GM18907 (cell line): Measurements from ENCODE around the gene NIPSNAP2.
"Not testable (repeated sequence)": the region's sequence is repeated elsewhere in the genome, so short reads cannot be mapped to it uniquely, and the experiment has no call there.

Experiments
- ATAC-seq: cut with Tn5 transposase; IDR thresholded peaks from one replicate; pipeline ENCODE4 v1.9.1; 2021; ENCODE audit warnings: mild to moderate bottlenecking, moderate library complexity; ENCODE audit not compliant: unreplicated experiment

NIPSNAP2 gene

DNA sequence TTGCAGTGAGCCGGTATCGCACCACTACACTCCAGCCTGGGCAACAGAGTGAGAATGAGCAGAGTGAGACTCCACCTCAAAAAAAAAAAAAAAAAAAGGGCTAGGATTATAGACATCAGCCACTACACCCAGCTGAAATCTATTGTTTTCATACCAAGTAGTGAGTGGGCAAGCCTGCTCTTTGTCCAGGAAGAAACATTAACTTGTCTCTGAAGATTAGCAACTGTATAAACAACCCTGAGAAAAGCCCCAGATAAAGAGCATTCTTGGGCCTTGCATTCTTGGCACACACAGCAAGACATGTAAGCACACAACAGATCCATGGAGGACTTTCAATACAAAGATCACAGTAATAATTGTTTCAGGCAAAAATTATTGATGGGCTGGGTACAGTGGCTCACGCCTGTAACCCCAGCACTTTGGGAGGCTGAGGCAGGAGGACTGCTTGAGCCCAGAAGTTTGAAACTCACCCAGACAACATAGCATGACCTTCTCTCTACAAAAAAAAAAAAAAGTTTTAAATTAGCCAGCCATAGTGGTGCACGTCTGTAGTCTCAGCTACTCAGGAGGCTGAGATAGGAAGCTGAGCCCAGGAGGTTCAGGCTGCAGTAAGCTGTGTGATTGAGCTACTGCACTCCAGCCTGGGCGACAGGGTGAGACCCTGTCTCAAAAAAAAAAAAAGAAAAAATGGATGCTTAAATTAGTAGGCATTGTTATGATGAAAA is 82.5 kb downstream of the NIPSNAP2 start:
- no peak for ATAC-seq

DNA sequence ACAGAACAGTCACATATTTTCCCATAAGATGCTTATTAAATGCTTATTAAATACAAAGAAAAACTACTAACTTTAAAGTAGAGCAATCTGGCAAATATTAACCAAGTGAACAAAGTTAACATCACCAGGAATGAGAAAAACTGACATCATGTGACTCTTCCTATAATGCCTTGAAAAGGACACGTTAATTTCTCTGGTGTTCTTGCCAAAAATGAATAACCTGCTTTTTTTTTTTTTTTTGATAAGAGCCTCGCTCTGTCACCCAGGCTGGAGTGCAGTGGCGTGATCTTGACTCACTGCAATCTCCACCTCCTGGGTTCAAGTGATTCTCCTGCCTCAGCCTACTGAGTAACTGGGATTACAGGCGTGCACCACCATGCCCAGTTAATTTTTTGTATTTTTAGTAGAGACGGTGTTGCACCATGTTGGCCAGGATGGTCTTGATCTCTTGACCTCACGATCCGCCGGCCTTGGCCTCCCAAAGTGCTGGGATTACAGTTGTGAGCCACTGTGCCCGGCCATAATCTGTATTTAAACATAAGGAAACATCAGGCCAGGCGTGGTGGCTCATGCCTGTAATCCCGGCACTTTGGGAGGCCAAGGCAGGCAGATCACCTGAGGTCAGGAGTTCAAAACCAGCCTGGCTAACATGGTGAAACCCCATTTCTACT is 83.2 kb downstream of the NIPSNAP2 start:
- ATAC-seq = not testable (repeated sequence)

DNA sequence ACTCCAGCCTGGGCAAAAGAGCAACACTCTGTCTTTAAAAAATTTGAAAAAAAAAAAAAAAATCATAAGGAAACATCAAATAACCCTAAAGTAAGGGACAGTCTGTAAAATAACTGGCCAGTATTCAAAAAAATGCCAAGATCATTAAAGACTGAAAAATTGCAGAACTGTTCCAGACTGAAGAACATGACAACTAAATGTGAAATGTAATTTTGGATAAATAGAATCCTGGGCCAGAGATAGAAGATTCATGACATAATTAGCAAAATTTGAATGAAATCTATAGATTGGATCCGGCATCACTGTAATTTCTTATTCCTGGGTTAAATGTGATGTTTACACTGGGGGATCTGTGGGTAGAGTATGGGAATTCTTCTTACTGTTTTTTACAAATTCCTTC is 83.9 kb downstream of the NIPSNAP2 start:
- ATAC-seq = no peak

DNA sequence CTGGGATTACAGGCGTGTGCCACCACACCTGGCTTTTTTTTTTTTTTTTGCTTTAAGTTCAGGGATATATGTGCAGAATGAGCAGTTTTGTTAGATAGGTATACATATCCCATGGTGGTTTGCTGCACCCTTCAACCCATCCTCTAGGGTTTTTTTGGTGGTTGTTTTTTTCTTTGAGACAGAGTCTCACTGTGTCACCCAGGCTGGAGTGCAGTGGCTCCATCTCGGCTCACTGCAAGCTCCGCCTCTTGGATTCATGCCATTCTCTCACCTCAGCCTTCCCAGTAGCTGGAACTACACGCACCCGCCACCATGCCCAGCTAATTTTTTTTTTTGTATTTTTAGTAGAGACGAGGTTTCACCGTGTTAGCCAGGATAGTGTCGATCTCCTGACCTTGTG is 84.4 kb downstream of the NIPSNAP2 start:
- ATAC-seq = not testable (repeated sequence)
